Cerebellar cortex (tissue), 1 donor: Measurements from ENCODE around the gene PLEKHM2.
"Not testable (repeated sequence)": the region's sequence is repeated elsewhere in the genome, so short reads cannot be mapped to it uniquely, and the experiment has no call there.

Experiments used
- DNase-seq: peaks from one replicate; pipeline ENCODE4 v3.0.0-alpha.2; 2015; ENCODE audit warnings: low spot score

The PLEKHM2 gene

DNA sequence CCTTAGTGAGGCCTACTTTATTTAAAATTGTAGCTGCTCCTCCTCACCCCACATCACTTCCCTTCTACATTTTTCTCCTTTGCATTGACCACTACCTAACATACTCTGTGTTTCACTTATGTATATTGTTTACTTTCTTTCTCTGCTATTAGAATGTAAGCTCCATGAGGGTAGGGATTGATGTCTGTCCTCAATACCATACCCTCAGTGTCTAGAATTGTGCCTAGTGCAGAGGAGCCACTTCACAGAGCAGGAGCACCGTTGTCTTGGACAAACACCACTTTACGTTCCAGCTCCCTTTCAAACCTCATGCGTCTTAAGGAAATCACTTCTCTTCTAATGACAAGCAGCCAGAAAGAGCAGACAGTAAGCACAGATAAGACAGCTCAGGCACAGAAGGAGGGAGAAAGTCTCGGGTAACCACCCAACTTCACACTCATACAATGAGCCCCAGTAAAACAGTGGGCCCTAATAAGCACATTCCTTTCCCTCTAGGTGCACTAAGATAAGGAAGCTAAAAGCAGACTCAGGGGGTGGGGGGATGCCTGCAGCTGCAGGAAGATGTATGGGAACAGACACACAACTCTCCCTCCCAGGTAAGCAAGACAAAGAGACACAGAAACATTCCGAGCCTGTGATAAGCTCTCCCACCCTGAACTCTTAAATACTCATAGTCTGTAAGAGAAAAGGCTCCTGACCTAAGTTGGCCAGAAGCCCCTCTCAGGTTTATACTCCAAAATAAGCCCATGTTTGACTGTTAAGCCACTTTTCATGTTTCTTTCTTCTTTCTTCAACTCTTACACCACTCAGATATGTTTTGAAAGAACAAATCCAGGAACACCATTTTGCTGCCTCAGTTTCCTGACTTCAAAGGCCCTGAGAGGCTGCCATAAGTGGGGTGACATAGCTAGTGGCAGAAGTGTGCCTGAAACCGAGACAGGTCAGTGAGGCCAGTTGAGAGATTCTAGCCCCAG is 7.1 kb upstream of the PLEKHM2 start:
- no peak for DNase-seq

- DNase-seq = no peak
These were observed 5.5 kb upstream of the PLEKHM2 start for GRCh38 chr1:15678578-15678977.

- DNase-seq = no peak
These were observed 4.0 kb upstream of the PLEKHM2 start for GRCh38 chr1:15680131-15680530.

GRCh38 chr1:15680561-15681348 is 3.4 kb upstream of the PLEKHM2 start:
- DNase-seq = no peak

GRCh38 chr1:15681349-15682292 is 2.5 kb upstream of the PLEKHM2 start:
- DNase-seq = no peak

DNA sequence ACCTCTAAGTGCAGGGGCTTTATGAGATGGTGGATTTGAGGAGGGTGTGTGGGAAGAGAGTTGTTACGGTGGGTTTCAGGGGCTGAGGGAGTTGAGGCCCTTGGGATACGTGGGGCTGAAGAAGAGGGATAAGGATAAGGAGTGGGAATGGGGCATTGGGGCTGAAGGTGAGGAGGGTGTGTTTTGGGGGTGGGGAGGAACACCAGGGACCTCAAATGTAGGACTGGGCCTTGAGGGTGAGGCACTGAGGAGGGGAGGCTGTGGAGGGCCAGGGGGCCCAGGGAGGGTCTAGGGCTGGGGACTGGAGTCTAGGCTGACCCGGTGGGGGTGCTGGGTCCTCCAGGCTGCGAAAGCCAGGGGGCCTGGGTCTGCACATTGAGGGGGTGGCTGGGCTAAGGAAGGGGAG is 1.2 kb upstream of the PLEKHM2 start:
- no peak for DNase-seq

DNA sequence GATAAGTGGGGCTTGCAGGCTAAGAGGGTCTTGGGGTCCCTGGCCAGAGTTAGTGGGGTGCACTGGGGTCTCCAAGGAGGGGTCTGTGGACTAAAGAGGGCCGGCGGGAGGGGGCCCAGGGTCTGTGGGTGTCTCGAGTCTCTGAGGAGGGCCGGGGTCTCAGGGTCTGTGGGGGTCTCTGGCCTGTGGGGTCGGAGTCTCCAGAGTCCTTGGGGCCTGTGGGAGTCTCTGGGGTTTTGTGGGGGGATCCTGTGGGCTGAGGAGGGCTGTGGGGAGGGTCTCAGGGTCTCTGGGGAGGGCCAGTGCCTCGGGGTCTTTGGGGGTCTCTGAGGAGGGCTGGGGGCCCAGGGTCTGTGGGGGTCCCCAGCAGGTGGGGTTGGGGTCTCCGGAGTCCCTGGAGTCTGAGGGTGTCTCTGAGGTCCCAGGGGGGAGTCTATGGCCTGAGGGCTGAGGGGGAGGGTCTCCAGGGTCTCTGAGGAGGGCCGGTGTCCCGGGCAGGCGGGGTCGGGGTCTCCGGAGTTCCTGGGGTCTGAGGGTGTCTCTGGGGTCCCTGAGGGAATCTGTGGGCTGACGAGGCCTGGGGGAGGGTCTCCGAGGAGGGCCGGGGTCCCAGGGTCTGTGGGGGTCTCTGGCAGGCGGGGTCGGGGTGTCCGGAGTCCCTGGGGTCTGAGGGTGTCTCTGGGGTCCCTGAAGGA is 628 bp upstream of the PLEKHM2 start:
- no peak for DNase-seq

DNA sequence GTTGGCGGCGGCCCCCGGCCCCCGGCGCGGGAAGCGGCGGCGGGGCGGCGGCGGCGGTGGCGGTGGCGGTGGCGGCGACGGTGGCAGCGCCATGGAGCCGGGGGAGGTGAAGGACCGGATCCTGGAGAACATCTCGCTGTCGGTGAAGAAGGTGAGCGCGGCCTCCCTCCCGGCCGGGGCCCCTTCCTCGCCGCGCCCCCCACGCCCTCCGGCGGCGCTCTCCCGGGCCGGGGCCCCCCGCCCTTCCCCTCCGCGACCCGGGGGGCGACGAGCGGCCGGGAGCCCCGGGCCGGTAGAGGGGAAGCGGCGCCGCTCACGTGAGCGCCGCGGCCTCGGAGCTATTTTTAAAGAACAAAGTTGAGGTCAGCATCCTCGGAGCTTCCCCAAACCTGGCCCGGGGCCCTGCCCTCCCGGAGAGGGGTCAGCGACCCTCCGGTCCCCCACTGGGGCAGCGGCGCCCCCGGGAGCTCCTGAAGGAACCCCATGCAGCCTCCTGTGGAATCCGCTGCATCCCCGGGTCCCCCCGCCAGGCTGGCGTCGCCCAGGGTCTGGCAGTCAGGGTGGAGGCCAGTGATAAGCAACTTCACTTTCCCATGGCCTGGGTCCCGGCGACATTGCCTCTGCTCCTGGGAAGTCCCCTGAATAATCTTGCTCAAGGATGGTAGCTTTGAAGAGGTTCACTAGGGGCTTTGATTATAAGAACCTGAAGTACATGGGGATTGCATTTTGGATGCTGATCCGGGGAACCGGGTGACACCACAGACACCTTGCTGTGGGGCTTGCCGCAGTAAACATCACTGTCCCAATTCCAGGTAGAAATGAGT is 560 bp downstream of the PLEKHM2 start:
- peak; percentile 65 for DNase-seq

DNA sequence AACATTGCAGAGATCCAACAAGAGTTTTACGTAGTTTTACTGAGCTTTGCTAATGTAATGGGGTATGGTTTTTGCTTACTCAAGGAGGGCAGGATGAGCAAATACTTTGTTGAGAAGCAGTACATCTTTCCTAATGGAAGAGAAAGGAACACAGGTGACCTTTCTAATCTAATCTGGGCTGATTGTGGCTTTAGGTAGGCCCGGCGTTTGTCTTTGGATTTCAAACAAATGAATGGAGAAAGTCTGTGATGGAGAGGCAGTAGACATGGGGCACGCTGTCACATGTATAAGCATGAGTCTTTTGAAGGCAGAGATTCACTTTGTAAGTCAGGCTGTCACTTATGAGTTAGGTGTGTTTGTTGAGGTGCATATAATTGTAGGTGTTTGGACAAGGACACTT is 1.7 kb downstream of the PLEKHM2 start:
- DNase-seq = peak; percentile 29

- DNase-seq = no peak
These were observed 3.3 kb downstream of the PLEKHM2 start for GRCh38 chr1:15687446-15687845.

- DNase-seq = no peak
These were observed 6.2 kb downstream of the PLEKHM2 start for GRCh38 chr1:15690317-15690716.

- DNase-seq = no peak
These were observed 7.4 kb downstream of the PLEKHM2 start for GRCh38 chr1:15691434-15692032.

DNA sequence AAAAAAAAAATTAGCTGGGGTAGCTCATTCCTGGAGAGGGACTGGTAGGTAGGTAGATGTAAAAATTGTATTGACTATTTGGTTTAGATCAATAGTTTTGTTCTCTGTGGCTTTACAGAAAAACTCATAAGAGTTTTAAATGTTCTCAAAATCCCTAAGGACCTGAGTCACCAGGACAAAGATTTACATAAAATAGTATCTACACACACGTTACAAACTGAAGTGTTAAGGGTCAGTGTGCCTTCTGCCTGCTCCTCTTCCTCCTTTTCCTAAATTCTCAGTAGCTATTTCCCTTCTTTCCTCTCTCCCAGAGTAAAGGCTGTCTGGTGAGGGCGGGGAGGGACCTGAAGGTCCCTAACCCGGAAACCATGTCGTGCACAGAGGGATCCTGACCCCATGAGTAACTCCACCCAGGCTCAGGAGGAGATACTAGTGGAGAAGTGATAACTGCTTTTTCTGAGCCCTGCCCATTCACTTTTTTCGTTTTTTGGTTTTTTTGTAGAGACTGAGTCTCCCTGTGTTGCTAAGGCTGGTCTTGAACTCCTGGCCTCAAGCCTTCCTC is 8.1 kb downstream of the PLEKHM2 start:
- no peak for DNase-seq

DNA sequence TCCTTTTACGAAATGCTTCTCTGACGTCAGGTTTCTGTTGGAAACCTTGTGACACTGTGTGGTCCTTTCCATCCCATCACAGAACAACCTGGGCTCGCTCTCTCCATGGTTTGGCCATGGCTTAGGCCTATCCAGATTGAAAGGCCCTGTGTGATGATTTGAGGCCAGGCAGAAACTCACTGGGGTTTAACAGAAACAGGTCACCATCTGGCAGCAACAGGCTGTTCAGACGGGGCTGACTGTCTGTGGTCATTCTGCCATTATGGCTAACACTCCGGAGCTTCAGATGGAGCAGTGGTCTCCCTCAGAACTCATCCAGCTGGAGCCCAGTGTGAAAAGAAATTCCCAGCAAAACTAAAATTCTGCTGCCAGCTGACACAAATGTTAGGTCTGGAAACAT is 9.3 kb downstream of the PLEKHM2 start:
- peak; percentile 90 for DNase-seq

DNA sequence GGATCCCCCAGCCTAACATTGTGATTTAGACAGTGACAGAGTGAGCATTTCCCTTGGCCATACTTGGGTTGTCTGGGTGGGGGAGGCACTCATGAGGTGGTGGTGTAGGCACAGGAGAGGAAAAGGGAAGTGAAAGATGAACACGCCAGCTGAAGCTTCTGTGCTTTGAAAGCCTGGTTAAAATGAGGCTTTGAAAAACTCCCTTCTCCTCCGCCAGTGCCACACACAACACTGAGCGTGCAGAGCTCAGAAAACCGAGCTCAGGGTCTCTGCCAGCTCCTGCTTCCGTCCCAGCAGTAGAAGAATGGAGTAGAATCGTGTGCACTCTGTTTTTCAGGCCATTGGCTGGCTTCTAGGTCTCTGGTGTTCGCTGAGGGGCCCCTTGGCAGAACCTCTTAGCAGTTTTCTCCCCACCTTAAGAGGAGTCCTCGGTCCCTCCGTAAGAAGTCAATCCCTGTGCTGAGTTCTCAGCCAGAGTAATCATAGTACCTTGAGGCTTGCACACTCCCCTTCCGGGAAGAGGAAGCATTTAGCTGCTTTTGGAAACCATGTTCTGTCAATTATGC is 12.9 kb downstream of the PLEKHM2 start:
- peak; percentile 34 for DNase-seq

- DNase-seq = no peak
These were observed 14.1 kb downstream of the PLEKHM2 start for GRCh38 chr1:15698201-15698600.

DNA sequence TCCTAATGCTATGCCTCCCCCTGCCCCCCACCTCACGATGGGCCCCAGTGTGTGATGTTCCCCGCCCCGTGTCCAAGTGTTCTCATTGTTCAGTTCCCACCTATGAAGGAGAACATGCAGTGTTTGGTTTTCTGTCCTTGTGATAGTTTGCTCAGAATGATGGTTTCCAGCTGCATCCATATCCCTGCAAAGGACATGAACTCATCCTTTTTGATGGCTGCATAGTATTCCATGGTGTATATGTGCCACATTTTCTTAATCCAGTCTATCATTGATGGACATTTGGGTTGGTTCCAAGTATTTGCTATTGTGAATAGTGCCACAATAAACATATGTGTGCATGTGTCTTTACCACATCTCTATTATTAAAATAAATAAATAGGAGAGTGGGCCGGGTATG is 15.2 kb downstream of the PLEKHM2 start:
- DNase-seq = not testable (repeated sequence)

DNA sequence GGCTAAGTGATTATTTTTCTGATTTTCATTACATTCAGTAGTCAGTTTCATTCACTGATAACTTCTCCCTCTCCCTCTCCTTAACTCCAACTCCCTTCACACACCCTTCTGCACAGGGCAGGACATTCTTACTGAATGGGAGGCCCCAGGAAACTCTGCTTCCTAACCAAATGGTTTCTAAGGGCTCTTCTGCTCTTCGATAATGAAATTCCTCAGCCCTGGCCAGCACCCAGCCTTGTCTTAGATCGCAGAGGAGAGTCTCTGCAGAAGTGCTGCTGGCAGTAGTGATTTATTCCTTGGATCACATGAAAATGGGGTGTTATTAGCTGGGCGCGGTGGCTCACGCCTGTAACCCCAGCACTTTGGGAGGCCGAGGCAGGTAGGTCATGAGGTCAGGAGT is 16.4 kb downstream of the PLEKHM2 start:
- DNase-seq = no peak

DNA sequence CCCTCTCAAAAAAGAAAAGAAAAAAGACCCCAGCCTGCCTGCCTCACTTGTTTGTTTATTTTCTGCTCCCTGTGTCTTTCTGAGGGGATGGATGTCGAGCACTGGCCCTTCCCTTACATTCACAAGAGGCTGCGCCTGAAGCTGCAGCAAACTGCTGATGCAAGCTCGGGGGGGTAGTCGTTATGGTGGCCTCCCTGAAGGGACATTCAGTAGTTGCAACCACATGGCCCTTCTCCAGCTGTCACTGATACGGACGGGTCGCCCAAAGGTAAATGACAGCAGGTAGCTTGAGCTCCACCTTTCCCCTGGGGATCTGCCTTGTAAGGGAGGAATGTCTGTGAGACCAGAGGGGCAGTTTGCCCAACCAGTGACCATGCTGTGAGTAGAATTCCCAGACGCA is 17.7 kb downstream of the PLEKHM2 start:
- DNase-seq = no peak
